ENCODE results near the gene ACAT2. TPM values are rescaled to one million over a fixed set of nuclear protein-coding genes. Genes with fewer than 3 reads are reported as not detected.
A peak's percentile ranks its signal among the peaks of the same experiment; 100 is the strongest.

Gene ACAT2
- total RNA-seq, 1 experiment from 2014 or later = 108 TPM

- no peak for DNase-seq
- H3K4me3 ChIP-seq (ENCODE audit: insufficient read depth, low read depth, low read length) = no peak overlapping the region
- peaks cover 33% of the 10 kb centered on the region for H3K36me3 ChIP-seq (replicated peaks; ENCODE audit: control insufficient read depth, insufficient read depth, low read length)
- no peaks in the 10 kb centered on the region for H3K27me3 ChIP-seq (ENCODE audit: control insufficient read depth, insufficient read depth, low read length)
Observed at GRCh38 chr6:159751448-159751847, 10.4 kb upstream of the ACAT2 start.

GRCh38 chr6:159753081-159753872 is 8.6 kb upstream of the ACAT2 start:
- Histone ChIP-seq H3K36me3 (replicated peaks; ENCODE audit: control insufficient read depth, insufficient read depth, low read length) (peaks cover 32% of the 10 kb centered on the region), H3K27me3 (ENCODE audit: control insufficient read depth, insufficient read depth, low read length) (no peaks in the 10 kb centered on the region), H3K4me3 (ENCODE audit: insufficient read depth, low read depth, low read length) (no peak overlapping the region)
- no peak for DNase-seq

GRCh38 chr6:159754401-159754800 is 7.4 kb upstream of the ACAT2 start:
- no peak for DNase-seq
- Histone ChIP-seq H3K4me3 (ENCODE audit: insufficient read depth, low read depth, low read length) (no peak overlapping the region), H3K36me3 (replicated peaks; ENCODE audit: control insufficient read depth, insufficient read depth, low read length) (peaks cover 34% of the 10 kb centered on the region), H3K27me3 (ENCODE audit: control insufficient read depth, insufficient read depth, low read length) (no peaks in the 10 kb centered on the region)

- Histone ChIP-seq H3K27me3 (ENCODE audit: control insufficient read depth, insufficient read depth, low read length) (no peaks in the 10 kb centered on the region), H3K4me3 (ENCODE audit: insufficient read depth, low read depth, low read length) (no peak overlapping the region), H3K36me3 (replicated peaks; ENCODE audit: control insufficient read depth, insufficient read depth, low read length) (peaks cover 30% of the 10 kb centered on the region)
- no peak for DNase-seq
Observed at GRCh38 chr6:159754959-159755914, 6.6 kb upstream of the ACAT2 start.

- no peak for DNase-seq
- peaks cover 26% of the 10 kb centered on the region for H3K36me3 ChIP-seq (replicated peaks; ENCODE audit: control insufficient read depth, insufficient read depth, low read length)
- H3K4me3 ChIP-seq (ENCODE audit: insufficient read depth, low read depth, low read length) = no peak overlapping the region
- no peaks in the 10 kb centered on the region for H3K27me3 ChIP-seq (ENCODE audit: control insufficient read depth, insufficient read depth, low read length)
Observed at GRCh38 chr6:159756508-159756907, 5.3 kb upstream of the ACAT2 start.

GRCh38 chr6:159758031-159759001 is 3.5 kb upstream of the ACAT2 start:
- Histone ChIP-seq H3K27me3 (ENCODE audit: control insufficient read depth, insufficient read depth, low read length) (no peaks in the 10 kb centered on the region), H3K4me3 (ENCODE audit: insufficient read depth, low read depth, low read length) (no peak overlapping the region), H3K36me3 (replicated peaks; ENCODE audit: control insufficient read depth, insufficient read depth, low read length) (peaks cover 26% of the 10 kb centered on the region)
- peak; percentile 38 for DNase-seq

GRCh38 chr6:159759645-159760044 is 2.2 kb upstream of the ACAT2 start:
- no peaks in the 10 kb centered on the region for H3K27me3 ChIP-seq (ENCODE audit: control insufficient read depth, insufficient read depth, low read length)
- peaks cover 29% of the 10 kb centered on the region for H3K36me3 ChIP-seq (replicated peaks; ENCODE audit: control insufficient read depth, insufficient read depth, low read length)
- no peak overlapping the region for H3K4me3 ChIP-seq (ENCODE audit: insufficient read depth, low read depth, low read length)
- no peak for DNase-seq

GRCh38 chr6:159760602-159761057 is 1.2 kb upstream of the ACAT2 start:
- no peaks in the 10 kb centered on the region for H3K27me3 ChIP-seq (ENCODE audit: control insufficient read depth, insufficient read depth, low read length)
- peak; percentile 72 for DNase-seq
- no peak overlapping the region; the same call in 1 of the 2 replicates for H3K4me3 ChIP-seq (ENCODE audit: insufficient read depth, low read depth, low read length)
- peaks cover 24% of the 10 kb centered on the region for H3K36me3 ChIP-seq (replicated peaks; ENCODE audit: control insufficient read depth, insufficient read depth, low read length)

- Histone ChIP-seq H3K36me3 (replicated peaks; ENCODE audit: control insufficient read depth, insufficient read depth, low read length) (peaks cover 20% of the 10 kb centered on the region), H3K4me3 (ENCODE audit: insufficient read depth, low read depth, low read length) (peak overlapping the region; percentile 61), H3K27me3 (ENCODE audit: control insufficient read depth, insufficient read depth, low read length) (no peaks in the 10 kb centered on the region)
- DNase-seq = peak; percentile 49
Observed at GRCh38 chr6:159761129-159761872, 544 bp upstream of the ACAT2 start.

GRCh38 chr6:159762681-159763293 is 942 bp downstream of the ACAT2 start:
- DNase-seq = no peak
- Histone ChIP-seq H3K4me3 (ENCODE audit: insufficient read depth, low read depth, low read length) (peak overlapping the region; percentile 98), H3K27me3 (ENCODE audit: control insufficient read depth, insufficient read depth, low read length) (no peaks in the 10 kb centered on the region), H3K36me3 (replicated peaks; ENCODE audit: control insufficient read depth, insufficient read depth, low read length) (peaks cover 27% of the 10 kb centered on the region)

GRCh38 chr6:159766906-159767305 is 5.1 kb downstream of the ACAT2 start:
- peaks cover 33% of the 10 kb centered on the region for H3K36me3 ChIP-seq (replicated peaks; ENCODE audit: control insufficient read depth, insufficient read depth, low read length)
- DNase-seq = no peak
- H3K4me3 ChIP-seq (ENCODE audit: insufficient read depth, low read depth, low read length) = no peak overlapping the region
- H3K27me3 ChIP-seq (ENCODE audit: control insufficient read depth, insufficient read depth, low read length) = no peaks in the 10 kb centered on the region

GRCh38 chr6:159769470-159769869 is 7.6 kb downstream of the ACAT2 start:
- Histone ChIP-seq H3K4me3 (ENCODE audit: insufficient read depth, low read depth, low read length) (no peak overlapping the region), H3K27me3 (ENCODE audit: control insufficient read depth, insufficient read depth, low read length) (no peaks in the 10 kb centered on the region), H3K36me3 (replicated peaks; ENCODE audit: control insufficient read depth, insufficient read depth, low read length) (peaks cover 21% of the 10 kb centered on the region)

GRCh38 chr6:159772196-159772595 is 10.4 kb downstream of the ACAT2 start:
- Histone ChIP-seq H3K27me3 (ENCODE audit: control insufficient read depth, insufficient read depth, low read length) (no peaks in the 10 kb centered on the region), H3K4me3 (ENCODE audit: insufficient read depth, low read depth, low read length) (no peak overlapping the region), H3K36me3 (replicated peaks; ENCODE audit: control insufficient read depth, insufficient read depth, low read length) (peaks cover 22% of the 10 kb centered on the region)
- DNase-seq = no peak

More at GRCh38 chr6:159769470-159769869, 7.6 kb downstream of the ACAT2 start:
- DNase-seq = no peak

Data from H7 (cell line).